Activated naive CD8-positive, alpha-beta T cell treated with anti-CD3 and anti-CD28 coated beads, Interleukin-2, amount 10 ng/mL, durations not matched to agents 7 days and 5 days (primary cell): ENCODE data around the gene CRACR2B. TPM values are rescaled to one million over a fixed set of nuclear protein-coding genes. Genes with fewer than 3 reads are reported as not detected.

Experiments used
- ATAC-seq: fragments of 150-1000 bp; cut with Tn5 transposase; one replicate; pipeline ENCODE4 v1.10.0; 2021; ENCODE audit warnings: low read depth, moderate library complexity
- POLR2A ChIA-PET: fragments of 350-600 bp; sonication (Branson Sonifier 250); formaldehyde crosslinking; loops from one replicate; lab custom pipeline; 2021; ENCODE audit warnings: antibody characterized with exemption; lab: Charles Lee
- DNase-seq: peaks from one replicate; pipeline ENCODE4 v3.0.0; 2021
- H3K27ac Mint-ChIP-seq: one replicate; pipeline ENCODE4 v1.8.0; 2022; ENCODE audit warnings: mild to moderate bottlenecking, mixed read lengths
- H3K27me3 Mint-ChIP-seq: one replicate; pipeline ENCODE4 v1.8.0; 2022; ENCODE audit warnings: mild to moderate bottlenecking, moderate library complexity, mixed read lengths
- H3K36me3 Mint-ChIP-seq: one replicate; pipeline ENCODE4 v1.8.0; 2021; ENCODE audit warnings: mild to moderate bottlenecking, mixed read lengths
- H3K4me1 Mint-ChIP-seq: one replicate; pipeline ENCODE4 v1.8.0; 2021; ENCODE audit warnings: mixed read lengths
- H3K4me3 Mint-ChIP-seq: one replicate; pipeline ENCODE4 v1.8.0; 2022; ENCODE audit warnings: mild to moderate bottlenecking, moderate library complexity, mixed read lengths
- H3K9me3 Mint-ChIP-seq: one replicate; pipeline ENCODE4 v1.8.0; 2021; ENCODE audit warnings: mixed read lengths
- total RNA-seq, 2 experiments: library from RNA; stranded (reverse); gene quantifications; one replicate each; pipeline ENCODE4 v1.2.3, GENCODE V29; 2021

CRACR2B gene
- total RNA-seq, 2 experiments from 2014 or later: 10.5 to 11.2 TPM

DNA sequence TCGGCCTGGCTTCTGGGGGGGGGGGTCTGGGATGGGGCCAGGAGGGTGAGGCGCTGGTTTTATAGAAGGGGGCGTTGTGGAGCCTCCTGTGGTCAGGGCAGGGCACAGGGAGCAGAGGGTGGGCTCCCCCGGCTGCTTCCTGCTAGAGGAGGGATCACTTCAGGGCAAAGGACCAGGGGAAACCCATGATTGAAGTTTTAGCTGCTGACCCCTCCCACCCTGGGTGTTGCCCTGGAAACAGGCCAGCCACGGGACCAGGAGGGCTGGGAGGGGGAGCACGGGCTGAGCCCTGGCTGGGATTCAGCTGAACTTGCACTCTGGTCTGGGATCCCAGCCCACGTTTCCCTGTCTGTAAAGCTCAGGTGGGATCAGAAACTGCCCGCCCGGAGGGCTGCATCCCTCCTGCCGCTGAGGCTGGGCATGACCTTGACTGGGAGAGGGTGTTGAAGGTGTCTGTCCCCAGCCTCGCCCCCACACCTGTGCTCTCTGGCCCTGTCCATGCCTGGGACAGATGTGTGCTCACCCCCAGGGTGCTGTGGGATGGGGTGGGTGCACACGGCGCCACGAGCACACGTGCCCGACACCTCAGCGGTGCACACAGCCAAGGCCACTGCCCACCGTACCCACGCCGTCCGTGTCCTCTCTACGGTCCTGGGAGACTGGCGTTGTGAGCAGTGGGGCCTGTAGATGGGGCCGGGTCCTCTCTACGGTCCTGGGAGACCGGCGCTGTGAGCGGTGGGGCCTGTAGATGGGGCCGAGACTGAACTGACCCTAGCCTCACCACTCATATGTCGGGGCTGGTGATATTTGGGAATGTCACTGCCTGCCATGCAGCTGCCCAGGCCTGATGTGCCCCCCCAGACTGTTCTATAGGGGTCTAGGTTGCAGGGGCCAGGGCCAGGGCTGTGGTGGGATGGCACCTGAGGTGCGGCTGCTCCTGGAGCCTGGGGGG, 17.2 kb downstream of the CRACR2B start:
- H3K27ac Mint-ChIP-seq: no peak overlapping the region
- no peak for DNase-seq
- ATAC-seq: no peak
- peaks cover 6% of the 10 kb centered on the region for H3K27me3 Mint-ChIP-seq
- no peaks in the 10 kb centered on the region for H3K9me3 Mint-ChIP-seq
- peaks cover 3% of the 10 kb centered on the region for H3K36me3 Mint-ChIP-seq
- peaks cover 16% of the 10 kb centered on the region for H3K4me1 Mint-ChIP-seq
- POLR2A ChIA-PET: interaction anchor here (3.1 kb wide), 1 partner anchor 26 kb away, joined by 17 read pairs; the partner anchor contains the start of gene PNPLA2
- H3K4me3 Mint-ChIP-seq: no peak overlapping the region

GRCh38 chr11:845872-846495, 18.3 kb downstream of the CRACR2B start:
- Mint-ChIP-seq H3K4me3 (no peak overlapping the region), H3K27me3 (peaks cover 6% of the 10 kb centered on the region), H3K4me1 (peaks cover 11% of the 10 kb centered on the region), H3K36me3 (no peaks in the 10 kb centered on the region), H3K27ac (no peak overlapping the region), H3K9me3 (no peaks in the 10 kb centered on the region)
- ATAC-seq (no peak), DNase-seq (no peak)
- POLR2A ChIA-PET: no interaction called here

DNA sequence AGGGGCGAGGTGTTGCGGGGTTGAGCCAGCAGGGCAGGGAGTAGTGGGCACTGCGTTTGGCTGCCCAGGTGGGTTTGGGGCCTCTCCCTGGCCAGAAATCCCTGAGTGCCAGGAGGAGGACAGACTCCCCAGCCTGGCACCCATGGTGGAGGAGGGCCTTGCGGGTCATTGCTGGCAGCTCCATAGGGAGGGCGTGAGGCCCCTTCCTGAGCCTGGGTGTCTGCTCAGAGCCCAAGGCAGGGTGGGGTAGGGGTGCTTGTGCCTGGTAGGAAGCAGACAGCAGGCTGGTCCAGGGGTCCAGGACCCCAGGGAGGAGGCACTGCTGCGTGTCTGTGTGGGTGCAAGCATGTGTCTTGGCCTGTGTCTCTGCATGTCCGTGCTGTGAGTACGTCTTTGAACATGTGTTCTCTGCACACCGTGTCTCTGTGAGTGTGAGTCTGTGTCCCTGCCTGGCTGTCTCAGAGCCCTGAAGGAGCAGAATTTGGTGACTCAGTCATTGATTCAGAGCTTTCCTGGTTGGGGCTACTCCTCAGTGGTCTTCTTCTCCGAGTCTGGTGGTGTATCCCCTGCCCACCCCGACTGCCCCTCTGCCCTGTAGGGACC, 18.9 kb downstream of the CRACR2B start:
- no peak overlapping the region for H3K27ac Mint-ChIP-seq
- POLR2A ChIA-PET: interaction anchor here (0.5 kb wide), 1 partner anchor 84 kb away, joined by 4 read pairs; no protein-coding TSS in a partner anchor
- no peak overlapping the region for H3K4me3 Mint-ChIP-seq
- peaks cover 11% of the 10 kb centered on the region for H3K4me1 Mint-ChIP-seq
- H3K27me3 Mint-ChIP-seq: peaks cover 6% of the 10 kb centered on the region
- no peak for DNase-seq
- no peaks in the 10 kb centered on the region for H3K9me3 Mint-ChIP-seq
- ATAC-seq: no peak
- H3K36me3 Mint-ChIP-seq: no peaks in the 10 kb centered on the region

DNA sequence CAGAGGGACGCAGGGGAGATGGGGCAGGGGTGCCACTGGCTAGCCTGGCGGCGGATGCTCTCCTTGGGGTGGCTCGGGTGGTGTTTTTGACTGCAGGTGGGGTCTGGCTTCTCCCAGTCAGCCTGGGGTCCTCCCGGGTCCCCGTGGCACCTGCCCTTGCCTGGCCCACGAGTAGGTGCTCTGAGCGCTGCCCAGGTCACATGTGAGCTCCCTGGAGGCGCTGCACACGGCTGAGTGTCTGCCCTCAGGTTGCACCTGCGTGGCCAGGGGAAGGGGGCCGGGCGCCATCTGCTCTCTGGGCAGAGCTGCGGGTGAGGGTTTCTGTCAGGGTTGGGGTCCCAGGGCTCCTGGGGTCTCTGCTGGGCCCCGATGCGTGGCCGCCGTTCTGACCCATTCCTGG, 20.2 kb downstream of the CRACR2B start:
- H3K27me3 Mint-ChIP-seq: peaks cover 6% of the 10 kb centered on the region
- DNase-seq (no peak), ATAC-seq (no peak)
- peaks cover 11% of the 10 kb centered on the region for H3K4me1 Mint-ChIP-seq
- H3K4me3 Mint-ChIP-seq: no peak overlapping the region
- no peak overlapping the region for H3K27ac Mint-ChIP-seq
- no peaks in the 10 kb centered on the region for H3K36me3 Mint-ChIP-seq
- POLR2A ChIA-PET: interaction anchor here (1.2 kb wide), 1 partner anchor 69 kb away, joined by 3 read pairs; no protein-coding TSS in a partner anchor
- H3K9me3 Mint-ChIP-seq: no peaks in the 10 kb centered on the region

GRCh38 chr11:848380-848931, 20.7 kb downstream of the CRACR2B start:
- H3K36me3 Mint-ChIP-seq: no peaks in the 10 kb centered on the region
- peaks cover 6% of the 10 kb centered on the region for H3K27me3 Mint-ChIP-seq
- H3K27ac Mint-ChIP-seq: no peak overlapping the region
- H3K4me1 Mint-ChIP-seq: peaks cover 9% of the 10 kb centered on the region
- peak overlapping the region; percentile 40 for H3K4me3 Mint-ChIP-seq
- DNase-seq (peak; percentile 80), ATAC-seq (peak; percentile 59)
- no peaks in the 10 kb centered on the region for H3K9me3 Mint-ChIP-seq
- POLR2A ChIA-PET: interaction anchor here (0.7 to 1.2 kb wide), 3 partner anchors 16 to 1454 kb away, joined by 3 to 4 read pairs (median 3); partner anchors contain the start of gene CD151

GRCh38 chr11:849104-849824, 21.5 kb downstream of the CRACR2B start:
- Mint-ChIP-seq H3K36me3 (no peaks in the 10 kb centered on the region), H3K4me1 (peaks cover 5% of the 10 kb centered on the region), H3K9me3 (no peaks in the 10 kb centered on the region), H3K27me3 (peaks cover 6% of the 10 kb centered on the region), H3K4me3 (peak overlapping the region; percentile 75), H3K27ac (no peak overlapping the region)
- ATAC-seq (peak; percentile 15), DNase-seq (peak; percentile 55)
- POLR2A ChIA-PET: interaction anchor here (0.7 to 1.2 kb wide), 3 partner anchors 17 to 1453 kb away, joined by 3 to 4 read pairs (median 3); partner anchors contain the start of gene CD151

- Mint-ChIP-seq H3K4me3 (peak overlapping the region; percentile 37), H3K4me1 (peaks cover 5% of the 10 kb centered on the region), H3K27me3 (peaks cover 6% of the 10 kb centered on the region), H3K9me3 (no peaks in the 10 kb centered on the region), H3K27ac (no peak overlapping the region), H3K36me3 (no peaks in the 10 kb centered on the region)
- POLR2A ChIA-PET: no interaction called here
- ATAC-seq (no peak), DNase-seq (no peak)
Observed at GRCh38 chr11:849951-850774, 22.4 kb downstream of the CRACR2B start.

GRCh38 chr11:850775-851763, 23.4 kb downstream of the CRACR2B start:
- ATAC-seq: no peak
- H3K27ac Mint-ChIP-seq: no peak overlapping the region
- DNase-seq: no peak
- POLR2A ChIA-PET: no interaction called here
- H3K36me3 Mint-ChIP-seq: no peaks in the 10 kb centered on the region
- peaks cover 6% of the 10 kb centered on the region for H3K27me3 Mint-ChIP-seq
- H3K4me1 Mint-ChIP-seq: peaks cover 5% of the 10 kb centered on the region
- H3K9me3 Mint-ChIP-seq: no peaks in the 10 kb centered on the region
- H3K4me3 Mint-ChIP-seq: no peak overlapping the region

- POLR2A ChIA-PET: no interaction called here
- Mint-ChIP-seq H3K4me1 (peaks cover 3% of the 10 kb centered on the region), H3K27ac (no peak overlapping the region), H3K9me3 (no peaks in the 10 kb centered on the region), H3K36me3 (no peaks in the 10 kb centered on the region), H3K4me3 (no peak overlapping the region), H3K27me3 (peaks cover 6% of the 10 kb centered on the region)
- ATAC-seq (no peak), DNase-seq (no peak)
Observed at GRCh38 chr11:852762-853161, 25.0 kb downstream of the CRACR2B start.

- Mint-ChIP-seq H3K4me3 (no peak overlapping the region), H3K27ac (no peak overlapping the region), H3K9me3 (no peaks in the 10 kb centered on the region), H3K4me1 (no peaks in the 10 kb centered on the region), H3K36me3 (peaks cover 2% of the 10 kb centered on the region), H3K27me3 (peaks cover 3% of the 10 kb centered on the region)
- DNase-seq (no peak), ATAC-seq (no peak)
- POLR2A ChIA-PET: no interaction called here
Observed at GRCh38 chr11:853682-854448, 26.1 kb downstream of the CRACR2B start.
